GM18499 (cell line): ENCODE results near the gene SNU13.
"Not testable (repeated sequence)": the region's sequence is repeated elsewhere in the genome, so short reads cannot be mapped to it uniquely, and the experiment has no call there.

Source experiments
- ATAC-seq: cut with Tn5 transposase; IDR thresholded peaks from one replicate; pipeline ENCODE4 v1.9.1; 2021; ENCODE audit warnings: moderate number of reproducible peaks; ENCODE audit not compliant: insufficient read depth, unreplicated experiment

The SNU13 gene

GRCh38 chr22:41682033-41682807 lies 6.4 kb downstream of the SNU13 start:
- no peak for ATAC-seq

GRCh38 chr22:41681616-41682015 lies 7.1 kb downstream of the SNU13 start:
- no peak for ATAC-seq

- ATAC-seq = no peak
These were observed 12.5 kb downstream of the SNU13 start for GRCh38 chr22:41676134-41676533.

GRCh38 chr22:41674846-41675340 lies 13.8 kb downstream of the SNU13 start:
- no peak for ATAC-seq

- no peak for ATAC-seq
These were observed 15.7 kb downstream of the SNU13 start for GRCh38 chr22:41672780-41673509.

- not testable (repeated sequence) for ATAC-seq
These were observed 16.6 kb downstream of the SNU13 start for GRCh38 chr22:41672096-41672495.

GRCh38 chr22:41668971-41669911 lies 19.4 kb downstream of the SNU13 start:
- ATAC-seq = no peak

- ATAC-seq = no peak
These were observed 23.7 kb downstream of the SNU13 start for GRCh38 chr22:41664951-41665350.

GRCh38 chr22:41664490-41664889 lies 24.2 kb downstream of the SNU13 start:
- ATAC-seq = no peak

- ATAC-seq = not testable (repeated sequence)
These were observed 25.1 kb downstream of the SNU13 start for GRCh38 chr22:41663594-41663993.

- ATAC-seq = no peak
These were observed 27.0 kb downstream of the SNU13 start for GRCh38 chr22:41661713-41662112.

- no peak for ATAC-seq
These were observed 27.6 kb downstream of the SNU13 start for GRCh38 chr22:41661088-41661487.

- ATAC-seq = no peak
These were observed 28.3 kb downstream of the SNU13 start for GRCh38 chr22:41660416-41660815.

- no peak for ATAC-seq
These were observed 28.7 kb downstream of the SNU13 start for GRCh38 chr22:41659941-41660340.

GRCh38 chr22:41658869-41659268 lies 29.8 kb downstream of the SNU13 start:
- ATAC-seq = no peak

GRCh38 chr22:41657709-41658108 lies 31.0 kb downstream of the SNU13 start:
- no peak for ATAC-seq

- no peak for ATAC-seq
These were observed 32.1 kb downstream of the SNU13 start for GRCh38 chr22:41656556-41656955.

GRCh38 chr22:41654322-41654721 lies 34.3 kb downstream of the SNU13 start:
- no peak for ATAC-seq

- ATAC-seq = no peak
These were observed 37.8 kb downstream of the SNU13 start for GRCh38 chr22:41650821-41651220.

GRCh38 chr22:41650229-41650628 lies 38.4 kb downstream of the SNU13 start:
- no peak for ATAC-seq
